HEK293 (cell line): ENCODE data around the gene STUB1.

Experiments
- ATF2 ChIP-seq: fragments of 450-650 bp; formaldehyde crosslinking; IDR thresholded peaks from 2 replicates; pipeline ENCODE4 v1.5.1; 2016; ENCODE audit warnings: missing biosample characterization, missing genetic modification characterization, low read depth
- GLI4 ChIP-seq: fragments of 450-650 bp; formaldehyde crosslinking; IDR thresholded peaks from 2 replicates; pipeline ENCODE4 v1.5.1; 2016; ENCODE audit warnings: missing biosample characterization, missing genetic modification characterization
- GLIS2 ChIP-seq: fragments of 450-650 bp; formaldehyde crosslinking; IDR thresholded peaks from 2 replicates; pipeline ENCODE4 v1.5.1; 2016; ENCODE audit warnings: missing biosample characterization, missing genetic modification characterization
- HIC1 ChIP-seq: fragments of 450-650 bp; formaldehyde crosslinking; IDR thresholded peaks from 2 replicates; pipeline ENCODE4 v1.5.1; 2016; ENCODE audit warnings: missing biosample characterization, missing genetic modification characterization
- HOXC10 ChIP-seq: sonication (generic); formaldehyde crosslinking; IDR thresholded peaks from 2 replicates; pipeline ENCODE4 v1.8.1; 2023; ENCODE audit warnings: mild to moderate bottlenecking, missing genetic modification reagents
- KLF1 ChIP-seq: fragments of 450-650 bp; formaldehyde crosslinking; IDR thresholded peaks from 2 replicates; pipeline ENCODE4 v1.5.1; 2016; ENCODE audit warnings: missing biosample characterization, missing genetic modification characterization
- KLF7 ChIP-seq: fragments of 450-650 bp; formaldehyde crosslinking; IDR thresholded peaks from 2 replicates; pipeline ENCODE4 v1.5.1; 2016; ENCODE audit warnings: missing biosample characterization, missing genetic modification characterization, borderline replicate concordance
- KLF8 ChIP-seq: fragments of 450-650 bp; formaldehyde crosslinking; IDR thresholded peaks from 2 replicates; pipeline ENCODE4 v1.5.1; 2016; ENCODE audit warnings: missing biosample characterization, missing genetic modification characterization
- SETDB1 ChIP-seq: IDR thresholded peaks from one replicate; pipeline ENCODE4 v1.6.1; 2017; ENCODE audit warnings: mild to moderate bottlenecking, low read length, moderate library complexity, mixed read lengths; ENCODE audit not compliant: insufficient read length
- TRIM28 ChIP-seq: IDR thresholded peaks from 2 replicates; pipeline ENCODE4 v1.6.1; 2011; ENCODE audit warnings: low read length, control low read depth, borderline replicate concordance
- ZBTB48 ChIP-seq: fragments of 450-650 bp; formaldehyde crosslinking; IDR thresholded peaks from 2 replicates; pipeline ENCODE4 v1.5.1; 2016; ENCODE audit warnings: missing biosample characterization, missing genetic modification characterization
- ZFP3 ChIP-seq: fragments of 450-650 bp; formaldehyde crosslinking; IDR thresholded peaks from 2 replicates; pipeline ENCODE4 v1.5.1; 2016; ENCODE audit warnings: low read depth, missing biosample characterization, missing genetic modification characterization
- ZNF112 ChIP-seq: fragments of 450-650 bp; formaldehyde crosslinking; IDR thresholded peaks from 2 replicates; pipeline ENCODE4 v1.5.0; 2017; ENCODE audit warnings: missing biosample characterization, missing genetic modification characterization
- ZNF121 ChIP-seq: fragments of 450-650 bp; formaldehyde crosslinking; IDR thresholded peaks from 2 replicates; pipeline ENCODE4 v1.5.1; 2016; ENCODE audit warnings: missing biosample characterization, missing genetic modification characterization
- ZNF133 ChIP-seq: fragments of 450-650 bp; formaldehyde crosslinking; IDR thresholded peaks from 2 replicates; pipeline ENCODE4 v1.5.1; 2016; ENCODE audit warnings: missing biosample characterization, missing genetic modification characterization
- ZNF140 ChIP-seq: fragments of 450-650 bp; formaldehyde crosslinking; IDR thresholded peaks from 2 replicates; pipeline ENCODE4 v1.5.1; 2016; ENCODE audit warnings: missing biosample characterization, missing genetic modification characterization
- ZNF148 ChIP-seq: fragments of 450-650 bp; formaldehyde crosslinking; IDR thresholded peaks from 2 replicates; pipeline ENCODE4 v1.5.0; 2017; ENCODE audit warnings: missing biosample characterization, missing genetic modification characterization, borderline replicate concordance
- ZNF16 ChIP-seq: fragments of 450-650 bp; formaldehyde crosslinking; IDR thresholded peaks from 2 replicates; pipeline ENCODE4 v1.5.1; 2016; ENCODE audit warnings: low read depth, missing biosample characterization, missing genetic modification characterization
- ZNF184 ChIP-seq: fragments of 450-650 bp; IDR thresholded peaks from 2 replicates; pipeline ENCODE4 v1.5.1; 2018; ENCODE audit warnings: missing biosample characterization, mild to moderate bottlenecking, missing genetic modification characterization
- ZNF19 ChIP-seq: fragments of 450-650 bp; formaldehyde crosslinking; IDR thresholded peaks from 2 replicates; pipeline ENCODE4; 2016; ENCODE audit warnings: missing biosample characterization, missing genetic modification characterization, low read depth
- ZNF202 ChIP-seq: fragments of 450-650 bp; formaldehyde crosslinking; IDR thresholded peaks from 2 replicates; pipeline ENCODE4 v1.5.1; 2016; ENCODE audit warnings: missing biosample characterization, missing genetic modification characterization, borderline replicate concordance
- ZNF423 ChIP-seq: fragments of 450-650 bp; formaldehyde crosslinking; IDR thresholded peaks from 2 replicates; pipeline ENCODE4 v1.5.1; 2016; ENCODE audit warnings: missing biosample characterization, missing genetic modification characterization
- ZNF585B ChIP-seq: fragments of 450-650 bp; formaldehyde crosslinking; IDR thresholded peaks from 2 replicates; pipeline ENCODE4 v1.5.1; 2016; ENCODE audit warnings: missing biosample characterization, missing genetic modification characterization
- ZNF596 ChIP-seq: fragments of 450-650 bp; IDR thresholded peaks from 2 replicates; pipeline ENCODE4 v1.5.0; 2018; ENCODE audit warnings: missing biosample characterization, mild to moderate bottlenecking, missing genetic modification characterization, moderate library complexity
- ZNF626 ChIP-seq: fragments of 450-650 bp; sonication (Bioruptor Pico); formaldehyde crosslinking; IDR thresholded peaks from 2 replicates; pipeline ENCODE4 v1.5.1; 2018; ENCODE audit warnings: missing biosample characterization, missing genetic modification characterization, inconsistent platforms
- ZNF660 ChIP-seq: fragments of 450-650 bp; IDR thresholded peaks from 2 replicates; pipeline ENCODE4 v1.5.1; 2018; ENCODE audit warnings: missing biosample characterization, mild to moderate bottlenecking, missing genetic modification characterization
- ZNF664 ChIP-seq: fragments of 450-650 bp; formaldehyde crosslinking; IDR thresholded peaks from 2 replicates; pipeline ENCODE4 v1.5.1; 2016; ENCODE audit warnings: missing biosample characterization, missing genetic modification characterization
- ZNF747 ChIP-seq: fragments of 450-650 bp; formaldehyde crosslinking; IDR thresholded peaks from 2 replicates; pipeline ENCODE4 v1.5.1; 2016; ENCODE audit warnings: missing biosample characterization, missing genetic modification characterization
- ZNF843 ChIP-seq: fragments of 450-650 bp; formaldehyde crosslinking; IDR thresholded peaks from 2 replicates; pipeline ENCODE4 v1.5.1; 2016; ENCODE audit warnings: missing biosample characterization, missing genetic modification characterization
- ZSCAN30 ChIP-seq: fragments of 450-650 bp; IDR thresholded peaks from 2 replicates; pipeline ENCODE4 v1.5.1; 2018; ENCODE audit warnings: missing biosample characterization, mild to moderate bottlenecking, missing genetic modification characterization, moderate library complexity
- TF ChIP-seq, protein P1 (sequence below): fragments of 450-650 bp; formaldehyde crosslinking; IDR thresholded peaks from 2 replicates; pipeline ENCODE4 v1.5.1; 2017; ENCODE audit warnings: missing biosample characterization, missing genetic modification characterization
- TF ChIP-seq, protein P2 (sequence below): sonication (generic); formaldehyde crosslinking; IDR thresholded peaks from 2 replicates; pipeline ENCODE4 v1.8.1; 2022; ENCODE audit warnings: mild to moderate bottlenecking, moderate library complexity, missing genetic modification reagents

Gene STUB1

GRCh38 chr16:648781-649589 is 31.2 kb upstream of the STUB1 start, which contains the start of gene WDR90 (continued):
- TF ChIP-seq ZNF596 (tag by site-specific recombination) (no peak), KLF1 (peak; percentile 75), GLIS2 (tag by site-specific recombination) (peak; percentile 97), SETDB1 (no peak), ZNF664 (tag by site-specific recombination) (no peak), ZNF202 (no peak), ZSCAN30 (peak; percentile 17; the same call in 1 of the 2 replicates), ZNF184 (no peak), ZNF148 (no peak), ZNF585B (no peak), ZNF16 (tag by site-specific recombination) (no peak), ZNF423 (tag by site-specific recombination) (0 out of 2 replicates have a peak, but pooled peaks have one; percentile 14), KLF7 (tag by site-specific recombination) (0 out of 2 replicates have a peak, but pooled peaks have one; percentile 56), ZBTB48 (no peak), ZNF133 (tag by site-specific recombination) (no peak), TRIM28 (no peak; the same call in 1 of the 2 replicates), HOXC10 (CRISPR knock-in tag) (no peak), ATF2 (tag by site-specific recombination) (peak; percentile 28; the same call in 1 of the 2 replicates), GLI4 (tag by site-specific recombination) (no peak), ZNF121 (tag by site-specific recombination) (0 out of 2 replicates have a peak, but pooled peaks have one; percentile 12), ZNF19 (tag by site-specific recombination) (no peak), ZNF140 (tag by site-specific recombination) (no peak), ZNF660 (tag by site-specific recombination) (0 out of 2 replicates have a peak, but pooled peaks have one; percentile 35), ZNF843 (tag by site-specific recombination) (no peak), ZNF747 (tag by site-specific recombination) (no peak), HIC1 (tag by site-specific recombination) (peak; percentile 98), KLF8 (tag by site-specific recombination) (peak; percentile 70; the same call in 1 of the 2 replicates), ZNF112 (tag by site-specific recombination) (no peak), ZFP3 (no peak), ZNF626 (no peak; the same call in 1 of the 2 replicates)
- TF ChIP-seq, protein P1, sequence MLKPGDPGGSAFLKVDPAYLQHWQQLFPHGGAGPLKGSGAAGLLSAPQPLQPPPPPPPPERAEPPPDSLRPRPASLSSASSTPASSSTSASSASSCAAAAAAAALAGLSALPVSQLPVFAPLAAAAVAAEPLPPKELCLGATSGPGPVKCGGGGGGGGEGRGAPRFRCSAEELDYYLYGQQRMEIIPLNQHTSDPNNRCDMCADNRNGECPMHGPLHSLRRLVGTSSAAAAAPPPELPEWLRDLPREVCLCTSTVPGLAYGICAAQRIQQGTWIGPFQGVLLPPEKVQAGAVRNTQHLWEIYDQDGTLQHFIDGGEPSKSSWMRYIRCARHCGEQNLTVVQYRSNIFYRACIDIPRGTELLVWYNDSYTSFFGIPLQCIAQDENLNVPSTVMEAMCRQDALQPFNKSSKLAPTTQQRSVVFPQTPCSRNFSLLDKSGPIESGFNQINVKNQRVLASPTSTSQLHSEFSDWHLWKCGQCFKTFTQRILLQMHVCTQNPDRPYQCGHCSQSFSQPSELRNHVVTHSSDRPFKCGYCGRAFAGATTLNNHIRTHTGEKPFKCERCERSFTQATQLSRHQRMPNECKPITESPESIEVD (tag by site-specific recombination): no peak
- TF ChIP-seq, protein P2, sequence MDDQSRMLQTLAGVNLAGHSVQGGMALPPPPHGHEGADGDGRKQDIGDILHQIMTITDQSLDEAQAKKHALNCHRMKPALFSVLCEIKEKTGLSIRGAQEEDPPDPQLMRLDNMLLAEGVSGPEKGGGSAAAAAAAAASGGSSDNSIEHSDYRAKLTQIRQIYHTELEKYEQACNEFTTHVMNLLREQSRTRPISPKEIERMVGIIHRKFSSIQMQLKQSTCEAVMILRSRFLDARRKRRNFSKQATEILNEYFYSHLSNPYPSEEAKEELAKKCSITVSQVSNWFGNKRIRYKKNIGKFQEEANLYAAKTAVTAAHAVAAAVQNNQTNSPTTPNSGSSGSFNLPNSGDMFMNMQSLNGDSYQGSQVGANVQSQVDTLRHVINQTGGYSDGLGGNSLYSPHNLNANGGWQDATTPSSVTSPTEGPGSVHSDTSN: peak; percentile 68
